B cell (primary cell): Measurements from ENCODE around the gene RPRD1A.

Experiments
- CTCF ChIP-seq: fragments of 200-600 bp; IDR thresholded peaks from one replicate; pipeline ENCODE4 v1.8.0; 2022; ENCODE audit warnings: antibody characterized with exemption, mild to moderate bottlenecking
- EZH2 ChIP-seq: IDR thresholded peaks from 2 replicates; pipeline ENCODE4 v1.6.1; 2012; ENCODE audit warnings: borderline replicate concordance, low read depth, mild to moderate bottlenecking, moderate library complexity, low read length; ENCODE audit not compliant: insufficient read depth, poor library complexity, severe bottlenecking

- no peak for TF ChIP-seq CTCF
- no peak for TF ChIP-seq EZH2
Measured at GRCh38 chr18:36086186-36086585, 18.8 kb upstream of the RPRD1A start.
